Measurements from ENCODE around the gene PTPRCAP.

Gene PTPRCAP

DNA sequence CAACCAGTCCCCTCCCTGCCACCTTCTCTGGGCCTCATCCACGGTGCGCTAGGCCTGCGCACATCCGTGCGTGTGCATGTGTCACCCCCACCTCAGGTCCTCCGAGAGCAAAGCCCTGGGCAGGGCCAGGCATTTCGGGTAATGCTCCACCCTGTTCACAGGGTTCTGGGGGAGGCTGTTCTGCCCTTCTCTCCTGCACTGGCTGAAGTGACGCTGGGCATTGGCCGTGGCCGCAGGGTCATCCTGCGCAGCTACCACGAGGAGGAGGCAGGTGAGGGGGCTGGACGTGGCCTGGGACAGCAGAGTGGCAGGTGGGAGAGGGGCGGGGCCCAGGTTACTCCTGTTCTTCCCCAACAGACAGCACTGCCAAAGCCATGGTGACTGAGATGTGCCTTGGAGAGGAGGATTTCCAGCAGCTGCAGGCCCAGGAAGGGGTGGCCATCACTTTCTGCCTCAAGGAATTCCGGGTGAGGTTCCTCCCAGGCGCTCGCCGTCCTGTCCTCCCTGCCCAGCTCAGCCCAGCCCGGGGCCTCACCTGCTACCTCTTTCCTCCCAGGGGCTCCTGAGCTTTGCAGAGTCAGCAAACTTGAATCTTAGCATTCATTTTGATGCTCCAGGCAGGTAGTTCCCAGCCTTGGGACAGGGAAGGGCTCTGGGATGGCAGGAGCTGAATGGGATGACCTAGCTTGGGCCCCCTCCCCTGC is 41.8 kb downstream of the PTPRCAP start:
- DNase-seq, result no peak

DNA sequence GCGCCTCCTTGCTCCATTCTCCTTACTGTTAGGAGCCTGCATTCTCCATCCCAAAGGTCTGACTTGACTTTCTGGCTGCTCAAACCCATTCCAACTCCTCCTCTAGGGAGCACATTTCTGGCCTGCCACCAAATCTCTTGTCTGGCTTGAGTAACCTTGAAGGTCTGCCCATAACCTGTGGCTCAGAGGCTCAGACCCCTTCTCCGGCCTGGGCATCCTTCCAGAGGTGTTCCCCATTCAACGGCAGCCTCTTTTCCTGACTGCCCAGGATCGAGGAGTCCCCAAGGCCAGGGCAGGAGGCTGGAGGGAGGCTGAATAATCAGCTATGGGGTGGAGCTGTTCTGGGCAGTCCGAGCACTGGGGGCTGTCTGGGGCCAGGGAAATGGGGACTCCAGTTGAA is 43.5 kb downstream of the PTPRCAP start:
- no peak for DNase-seq

DNA sequence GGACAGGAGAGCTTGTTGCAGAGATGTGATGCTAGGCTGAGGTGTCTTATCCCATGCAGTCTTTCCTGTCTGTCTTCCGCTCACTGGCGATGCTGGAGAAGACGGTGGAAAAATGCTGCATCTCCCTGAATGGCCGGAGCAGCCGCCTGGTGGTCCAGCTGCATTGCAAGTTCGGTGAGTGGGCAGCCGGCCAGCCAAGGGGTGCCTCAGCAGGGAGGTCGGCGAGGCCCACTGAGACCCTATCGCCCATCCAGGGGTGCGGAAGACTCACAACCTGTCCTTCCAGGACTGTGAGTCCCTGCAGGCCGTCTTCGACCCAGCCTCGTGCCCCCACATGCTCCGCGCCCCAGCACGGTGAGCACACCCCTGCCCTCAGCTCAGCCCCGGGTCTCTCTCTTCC is 44.0 kb downstream of the PTPRCAP start:
- DNase-seq, result no peak

DNA sequence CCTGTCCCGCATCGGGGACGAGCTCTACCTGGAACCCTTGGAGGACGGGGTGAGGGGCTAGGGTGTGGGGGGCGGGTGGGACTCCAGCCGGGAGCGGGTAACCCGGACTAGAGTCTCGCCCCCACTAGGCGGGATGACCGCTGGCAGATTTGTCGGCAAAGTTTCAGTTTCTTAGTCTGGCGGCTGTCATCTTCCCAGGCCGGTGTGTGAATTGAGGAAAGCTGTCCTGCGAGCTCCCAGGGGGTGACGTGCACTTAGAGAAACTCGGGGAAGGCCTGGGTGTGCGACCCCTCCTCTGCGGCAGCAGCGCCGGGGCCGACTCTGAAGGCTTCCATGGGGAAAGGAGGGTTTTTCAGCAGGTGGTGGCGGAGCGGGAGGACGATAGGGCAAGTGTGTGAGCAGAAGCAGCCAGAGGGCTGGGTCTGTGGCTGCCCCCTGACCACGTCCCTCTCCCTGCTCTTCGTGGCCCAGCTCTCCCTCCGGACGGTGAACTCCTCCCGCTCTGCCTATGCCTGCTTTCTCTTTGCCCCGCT is 45.2 kb downstream of the PTPRCAP start:
- no peak for DNase-seq

DNA sequence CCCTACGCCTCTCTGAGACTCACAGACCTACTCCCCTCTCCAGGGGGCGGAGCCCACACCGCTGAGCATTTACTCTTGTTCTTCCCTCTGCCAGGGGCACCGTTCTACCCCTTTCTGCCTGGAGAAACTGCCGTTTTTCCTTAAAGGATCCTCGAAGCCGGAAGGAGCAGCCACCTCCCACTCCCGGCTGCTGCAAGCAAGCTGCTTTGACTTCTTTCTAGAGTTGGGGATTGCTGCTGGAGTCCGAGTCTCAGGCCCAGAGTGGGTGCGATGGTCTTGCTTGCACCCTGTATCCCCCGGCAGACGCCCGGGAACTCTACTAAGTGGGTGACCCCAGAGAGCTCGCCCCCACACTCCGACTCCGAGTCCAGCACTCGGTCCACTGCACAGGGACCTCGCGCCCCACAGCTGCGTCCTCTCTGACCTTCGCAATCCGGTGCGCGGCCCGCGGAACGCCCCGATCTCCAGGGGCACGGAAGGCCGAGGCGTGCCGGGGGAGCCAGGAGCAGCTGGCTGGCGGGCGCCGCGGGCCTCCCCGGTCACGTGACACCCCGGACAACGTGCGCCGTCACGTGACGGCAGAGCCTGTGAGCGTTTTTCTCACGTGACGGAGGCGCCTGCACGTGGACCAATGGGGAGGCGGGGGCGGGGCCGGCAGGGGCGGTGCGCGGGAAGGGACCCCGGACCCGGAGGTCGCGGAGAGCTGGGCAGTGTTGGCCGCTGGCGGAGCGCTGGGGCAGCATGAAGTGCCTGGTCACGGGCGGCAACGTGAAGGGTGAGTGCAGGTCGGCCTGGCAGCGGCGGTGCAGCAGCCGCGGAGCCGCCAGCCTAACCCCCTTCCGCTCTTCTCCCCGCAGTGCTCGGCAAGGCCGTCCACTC is 45.9 kb downstream of the PTPRCAP start, which contains the start of gene RAD9A:
Gene RAD9A, plus strand, starts transcription at position 683 of the 879 bp plus-strand sequence. Its CDS starts 59 bp downstream, at position 742.
- peak; percentile 94 for DNase-seq

DNA sequence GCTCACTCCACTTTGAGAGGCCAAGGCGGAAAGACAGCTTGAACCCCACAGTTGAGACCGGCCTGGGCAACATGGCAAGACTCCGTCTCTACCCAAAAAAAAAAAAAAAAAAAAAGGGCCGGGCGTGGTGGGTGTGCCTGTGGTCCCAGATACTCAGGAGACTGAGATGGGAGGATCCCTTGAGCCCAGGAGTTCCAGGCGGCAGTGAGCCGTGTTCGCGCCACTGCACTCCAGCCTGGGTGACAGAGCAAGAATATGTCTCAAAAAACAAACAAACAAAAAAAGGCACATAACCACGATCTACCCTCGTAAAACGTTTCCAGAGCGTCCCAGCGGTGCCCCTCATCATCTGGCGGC is 46.6 kb downstream of the PTPRCAP start:
- DNase-seq, result no peak

DNA sequence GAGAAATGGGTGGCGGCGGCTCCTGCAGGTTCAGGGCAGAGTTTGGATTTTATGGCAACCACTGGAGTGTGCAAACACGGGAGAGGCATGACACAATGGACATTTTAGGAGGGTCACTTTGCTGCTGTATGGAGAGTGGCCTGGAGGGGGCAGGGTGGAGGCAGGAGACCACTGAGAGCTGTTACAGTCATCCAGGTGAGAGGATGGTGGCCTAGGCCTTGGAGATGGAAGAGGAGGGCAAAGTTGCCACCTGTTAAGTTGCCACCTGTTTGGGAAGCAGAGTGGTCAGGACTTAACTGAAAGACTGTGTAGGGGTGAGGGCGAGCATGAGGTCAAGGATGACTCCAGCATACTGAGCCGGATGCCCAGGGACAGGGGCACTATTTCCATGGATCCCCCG is 48.0 kb downstream of the PTPRCAP start:
- DNase-seq, result peak; percentile 71

DNA sequence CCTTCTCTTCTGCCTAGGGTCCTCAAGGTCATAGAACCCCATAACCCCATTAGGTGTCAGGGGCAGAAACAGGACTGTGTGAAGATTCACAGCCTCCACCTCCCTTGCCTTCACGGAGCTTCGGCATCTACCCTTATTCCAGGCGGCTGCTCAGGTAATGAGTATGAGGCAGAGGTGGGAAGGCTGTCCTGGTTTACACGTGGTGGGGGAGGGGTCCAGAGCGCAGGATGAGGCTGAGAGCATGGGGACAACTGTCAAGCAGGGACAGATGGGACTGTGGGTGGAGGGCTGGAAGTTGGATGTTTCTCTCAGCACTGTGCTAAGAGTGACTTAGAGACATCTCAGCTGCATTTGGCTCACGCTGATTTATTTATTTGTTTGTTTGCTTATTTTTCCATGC is 50.0 kb downstream of the PTPRCAP start:
- no peak for DNase-seq

DNA sequence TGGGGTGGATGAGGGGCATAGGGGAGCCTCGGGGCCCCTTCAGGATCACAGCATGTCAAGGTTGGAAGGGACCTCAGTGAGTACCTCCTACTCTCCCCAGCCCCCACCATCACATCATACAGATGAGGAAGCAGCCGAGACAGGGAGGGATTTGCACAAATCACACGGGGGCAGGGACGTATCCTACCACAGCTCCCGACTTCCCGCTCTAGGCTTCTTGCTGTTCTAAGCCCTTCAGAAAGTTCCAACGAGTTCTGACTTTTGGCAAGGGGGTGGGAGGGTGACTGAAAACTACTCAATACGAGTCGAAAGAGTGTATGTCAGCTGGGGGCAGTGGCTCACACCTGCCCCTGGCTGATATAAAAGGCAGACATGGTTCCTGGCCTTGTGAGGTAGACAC is 50.4 kb downstream of the PTPRCAP start:
- DNase-seq, result no peak
